Stimulated activated naive CD8-positive, alpha-beta T cell treated with anti-CD3 and anti-CD28 coated beads, Interleukin-15, amount 100 ng/mL, for 72 hours (primary cell): ENCODE measurements around the gene TMPRSS3.

ENCODE experiments used
- ATAC-seq: fragments of 150-1000 bp; cut with Tn5 transposase; 2 replicates; pipeline ENCODE4 v1.10.0; 2021; ENCODE audit warnings: mild to moderate bottlenecking, moderate library complexity
- DNase-seq, 2 donors: peaks; one replicate each; pipeline ENCODE4 v3.0.0; 2021 to 2022
- H3K27ac Mint-ChIP-seq, 2 donors: one replicate each; pipeline ENCODE4 v1.8.0; 2022; ENCODE audit warnings: mild to moderate bottlenecking in 2 of 2, mixed read lengths in 2 of 2, moderate library complexity in 2 of 2
- H3K27me3 Mint-ChIP-seq: one replicate; pipeline ENCODE4 v1.8.0; 2022; ENCODE audit warnings: mixed read lengths
- H3K4me1 Mint-ChIP-seq: one replicate; pipeline ENCODE4 v1.8.0; 2022; ENCODE audit warnings: mild to moderate bottlenecking, mixed read lengths
- H3K4me3 Mint-ChIP-seq, 2 donors: one replicate each; pipeline ENCODE4 v1.8.0; 2022; ENCODE audit warnings: mild to moderate bottlenecking in 2 of 2, mixed read lengths in 2 of 2, moderate library complexity in 1 of 2
- H3K9me3 Mint-ChIP-seq, 2 donors: one replicate each; pipeline ENCODE4 v1.8.0; 2022; ENCODE audit warnings: mixed read lengths in 2 of 2

The TMPRSS3 gene

GRCh38 chr21:42337830-42338728 lies 57.8 kb downstream of the TMPRSS3 start:
- DNase-seq, result peak; percentile 80 to 85
- no peaks in the 10 kb centered on the region for H3K27me3 Mint-ChIP-seq
- peak; percentile 98 for ATAC-seq
- peak overlapping the region; percentile 44 to 73 for H3K4me3 Mint-ChIP-seq
- no peaks in the 10 kb centered on the region for H3K9me3 Mint-ChIP-seq
- peak overlapping the region; percentile 12 to 80 for H3K27ac Mint-ChIP-seq
- H3K4me1 Mint-ChIP-seq, result peaks cover 18% of the 10 kb centered on the region

DNA sequence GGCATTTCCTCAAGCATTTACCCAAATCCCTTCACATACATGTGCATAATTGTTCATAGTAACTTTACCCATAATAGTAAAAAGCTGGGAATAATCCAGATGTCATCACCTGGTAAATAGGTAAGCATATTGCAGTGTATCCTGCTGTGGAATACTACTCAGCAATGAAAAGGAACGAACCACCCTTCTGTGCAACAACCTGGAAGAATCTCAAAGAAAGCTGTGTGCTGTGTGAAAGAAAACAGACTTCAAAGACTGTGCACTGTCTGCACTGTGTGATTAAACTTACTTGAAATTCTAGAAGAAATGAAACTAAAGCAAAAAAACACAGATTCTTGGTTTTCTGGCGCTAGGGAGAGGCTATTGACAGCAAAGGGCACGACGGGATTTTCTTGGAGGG lies 58.6 kb downstream of the TMPRSS3 start:
- Mint-ChIP-seq H3K4me3 (peak overlapping the region in 1 of 2 donors; percentile 73), H3K27ac (no peak overlapping the region), H3K9me3 (peaks cover 0 to 3% of the 10 kb centered on the region in 2 donors), H3K27me3 (peaks cover 6% of the 10 kb centered on the region), H3K4me1 (peaks cover 17% of the 10 kb centered on the region)
- DNase-seq, result no peak
- ATAC-seq, result no peak

- DNase-seq (no peak), ATAC-seq (no peak)
- Mint-ChIP-seq H3K4me1 (peaks cover 17% of the 10 kb centered on the region), H3K27ac (no peak overlapping the region), H3K4me3 (no peak overlapping the region), H3K9me3 (peaks cover 11 to 15% of the 10 kb centered on the region in 2 donors), H3K27me3 (peaks cover 6% of the 10 kb centered on the region)
These were observed 59.8 kb downstream of the TMPRSS3 start for GRCh38 chr21:42336054-42336453.

DNA sequence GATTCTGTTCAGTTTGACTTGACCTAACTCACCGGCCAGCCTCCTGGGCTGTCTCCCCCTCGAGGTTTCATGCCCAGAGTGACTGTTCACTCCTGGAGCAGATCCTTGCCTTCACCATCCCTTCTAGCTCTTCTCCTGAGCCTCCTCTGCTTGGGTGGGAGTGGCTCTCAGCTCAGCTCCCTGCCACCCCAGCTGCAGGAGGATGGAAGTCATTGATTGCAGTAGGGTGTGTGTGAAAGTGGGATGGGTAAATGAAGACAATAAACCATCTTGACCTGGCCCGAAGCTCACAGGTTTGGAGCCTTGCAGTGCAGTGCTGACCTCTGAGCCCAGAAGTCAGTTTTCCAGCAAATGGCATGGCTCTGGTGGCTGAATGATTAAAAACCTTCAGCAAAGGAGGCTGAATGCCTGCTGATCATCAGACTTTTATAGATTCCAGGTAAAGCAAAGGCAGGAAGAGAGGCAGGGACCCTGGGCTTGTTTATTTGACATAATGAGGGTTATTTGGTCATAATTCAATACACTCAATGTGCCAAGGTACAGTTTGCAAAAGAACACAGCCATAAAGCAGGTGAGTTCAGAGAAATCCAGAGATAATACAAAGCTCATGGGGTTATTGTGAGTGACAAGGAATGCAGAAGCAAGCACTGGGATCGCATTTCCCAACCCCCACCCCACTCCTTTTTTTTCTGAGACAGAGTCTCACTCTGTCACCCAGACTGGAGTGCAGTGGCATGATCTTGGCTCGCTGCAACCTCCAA lies 63.1 kb downstream of the TMPRSS3 start:
- H3K4me1 Mint-ChIP-seq, result peaks cover 5% of the 10 kb centered on the region

DNA sequence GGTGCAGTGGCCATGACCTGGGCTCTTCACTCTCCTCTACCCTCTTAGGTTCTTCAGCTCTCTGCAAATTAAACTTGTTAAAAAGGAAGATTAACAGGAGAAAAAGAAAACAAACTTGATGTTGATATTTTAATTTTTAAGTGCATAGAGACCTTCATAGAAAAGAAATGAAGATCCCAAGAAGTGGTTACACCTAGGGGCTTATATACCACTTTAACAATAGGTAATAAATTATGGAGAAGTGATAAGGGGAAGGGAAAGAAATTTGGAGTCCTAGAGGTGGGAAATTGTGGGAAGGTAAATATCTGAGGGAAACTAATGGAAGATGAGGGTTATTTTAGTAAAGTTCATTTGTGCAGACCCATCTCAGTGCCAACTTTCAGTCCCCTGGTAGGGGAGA lies 64.2 kb downstream of the TMPRSS3 start:
- ATAC-seq (no peak), DNase-seq (no peak)
- Mint-ChIP-seq H3K4me3 (no peak overlapping the region), H3K9me3 (peaks cover 16 to 20% of the 10 kb centered on the region in 2 donors), H3K27ac (peak overlapping the region in 1 of 2 donors; percentile 3), H3K27me3 (peaks cover 6% of the 10 kb centered on the region), H3K4me1 (no peaks in the 10 kb centered on the region)

More for the DNA sequence above, 63.1 kb downstream of the TMPRSS3 start:
- Mint-ChIP-seq H3K27me3 (peaks cover 6% of the 10 kb centered on the region), H3K27ac (no peak overlapping the region), H3K4me3 (no peak overlapping the region), H3K9me3 (peaks cover 16 to 20% of the 10 kb centered on the region in 2 donors)
- DNase-seq (no peak), ATAC-seq (no peak)

GRCh38 chr21:42330380-42331371 lies 65.2 kb downstream of the TMPRSS3 start:
- ATAC-seq, result no peak
- Mint-ChIP-seq H3K27me3 (peaks cover 6% of the 10 kb centered on the region), H3K27ac (no peak overlapping the region), H3K4me3 (no peak overlapping the region), H3K4me1 (no peaks in the 10 kb centered on the region), H3K9me3 (peaks cover 16 to 20% of the 10 kb centered on the region in 2 donors)
- no peak for DNase-seq

DNA sequence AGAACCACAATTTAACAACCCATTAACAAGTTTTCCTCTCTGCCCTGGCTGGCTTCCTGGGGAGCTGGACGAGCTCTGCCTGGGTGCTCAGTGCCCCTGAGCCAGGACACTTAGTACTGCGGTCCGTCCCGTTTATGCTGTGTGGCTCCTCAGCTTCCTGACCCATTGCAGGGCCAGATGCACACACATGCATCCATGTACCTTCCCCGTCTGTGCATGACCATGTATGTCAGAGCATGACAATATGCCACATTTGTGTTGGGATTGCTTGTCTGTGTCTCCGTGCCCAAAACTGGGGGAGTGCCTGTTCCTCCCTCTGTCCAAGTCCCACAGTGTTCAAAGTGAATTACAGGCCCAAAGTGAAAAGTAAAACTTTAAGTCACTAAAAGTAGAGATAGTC lies 71.0 kb downstream of the TMPRSS3 start:
- DNase-seq, result no peak
- Mint-ChIP-seq H3K4me1 (no peaks in the 10 kb centered on the region), H3K9me3 (no peaks in the 10 kb centered on the region), H3K27me3 (peaks cover 22% of the 10 kb centered on the region), H3K27ac (peak overlapping the region in 1 of 2 donors; percentile 41), H3K4me3 (no peak overlapping the region)
- no peak for ATAC-seq
